Measurements from ENCODE around the gene PPARG.

DNA sequence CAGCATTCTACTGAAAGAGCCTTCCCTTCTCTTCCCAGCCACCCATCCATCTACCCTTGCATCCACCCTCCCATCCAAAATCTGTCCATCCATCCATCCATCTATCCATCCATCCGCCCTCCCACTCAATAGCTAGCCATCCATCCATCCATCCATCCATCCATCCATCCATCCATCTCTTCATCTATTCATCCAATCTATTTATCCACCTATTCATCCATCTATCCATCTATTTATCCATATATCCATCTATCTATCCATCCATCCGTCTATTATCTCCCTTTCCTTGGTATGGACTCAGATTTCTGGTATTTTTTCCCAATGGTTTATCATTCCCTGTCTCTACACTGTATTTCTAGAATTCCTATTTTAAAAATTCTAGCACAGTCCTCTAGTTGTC lies 46.1 kb upstream of the PPARG start:
- no peak for TF ChIP-seq POLR2AphosphoS5 (IDR thresholded peaks at IDR 0.05; ENCODE audit: low read depth, low read length)
- no peak for TF ChIP-seq POLR2A (IDR thresholded peaks at IDR 0.05; ENCODE audit: low read depth, low read length)
